GM12878 (cell line): ENCODE results near the gene SPOCK1. TPM values are rescaled to one million over a fixed set of nuclear protein-coding genes. Genes with fewer than 3 reads are reported as not detected.

Experiments used
- ATAC-seq: fragments of 200-7000 bp; cut with Tn5 transposase; 3 replicates; pipeline ENCODE4 v1.9.1; 2020; ENCODE audit warnings: mild to moderate bottlenecking, moderate library complexity
- BruUV-seq: library from RNA; stranded (reverse); fragments of 400-500 nt; replicated peaks from 2 replicates; lab custom pipeline; 2021; lab: Mats Ljungman, UMichigan
- CTCF ChIA-PET: fragments of 300-600 bp; sonication (Branson Sonifier 250); formaldehyde crosslinking; extraction: SDS; loops from one replicate; lab custom pipeline; 2021; ENCODE audit warnings: inconsistent platforms; lab: Yijun Ruan, JAX
- POLR2A ChIA-PET: fragments of 350-600 bp; formaldehyde crosslinking; extraction: SDS; loops from one replicate; lab custom pipeline; 2021; ENCODE audit warnings: inconsistent platforms; lab: Charles Lee
- RAD21 ChIA-PET: fragments of 300-600 bp; sonication (Branson Sonifier 250); formaldehyde crosslinking; loops from one replicate; lab custom pipeline; 2023; ENCODE audit warnings: antibody characterized with exemption; ENCODE audit not compliant: unreplicated experiment; lab: Charles Lee
- SMC1A ChIA-PET: fragments of 300-600 bp; sonication (Branson Sonifier 250); formaldehyde crosslinking; loops from one replicate; lab custom pipeline; 2023; ENCODE audit not compliant: unreplicated experiment, uncharacterized antibody; lab: Charles Lee
- DNase-seq: peaks from one replicate; pipeline ENCODE4 v3.0.0-alpha.2; 2011; ENCODE audit warnings: low read depth, low spot score
- FAIRE-seq: peaks from 3 replicates; lab custom pipeline; 2011; peaks lifted over from hg19 to GRCh38; lab: Jason Lieb, UNC
- H2AFZ ChIP-seq: 2 replicates; pipeline ENCODE4 v1.6.0; 2011; ENCODE audit warnings: low read depth, low read length, control low read depth; ENCODE audit not compliant: control insufficient read depth
- H3K27ac ChIP-seq: 2 replicates; pipeline ENCODE4 v1.5.1; 2011; ENCODE audit warnings: control low read depth; ENCODE audit not compliant: control insufficient read depth, insufficient read depth
- H3K27me3 ChIP-seq, 2 experiments: replicated peaks in 1 of 2; 2 replicates each; pipeline versions ENCODE4 v1.6.0 to v1.6.1; 2011; ENCODE audit warnings: low read length in 1 of 2; ENCODE audit not compliant: control insufficient read depth in 2 of 2, insufficient read depth in 2 of 2
- H3K36me3 ChIP-seq, 2 experiments: 2 replicates each; pipeline ENCODE4 v1.5.1; 2011; ENCODE audit warnings: low read length in 1 of 2; ENCODE audit not compliant: control insufficient read depth in 2 of 2, insufficient read depth in 2 of 2
- H3K4me1 ChIP-seq: 2 replicates; pipeline ENCODE4 v1.6.1; 2011; ENCODE audit warnings: mild to moderate bottlenecking, low read length, moderate library complexity, mixed read lengths; ENCODE audit not compliant: control insufficient read depth, insufficient read depth
- H3K4me2 ChIP-seq: 2 replicates; pipeline ENCODE4 v1.6.0; 2011; ENCODE audit warnings: control low read depth; ENCODE audit not compliant: control insufficient read depth, insufficient read depth
- H3K4me3 ChIP-seq: fragments of 200-600 bp; sonication (generic); 2 replicates; pipeline ENCODE4 v1.5.1; 2016
- H3K79me2 ChIP-seq: 2 replicates; pipeline ENCODE4 v1.6.0; 2011; ENCODE audit warnings: low read length; ENCODE audit not compliant: control insufficient read depth, insufficient read depth
- H3K9ac ChIP-seq: 2 replicates; pipeline ENCODE4 v1.8.0; 2011; ENCODE audit warnings: low read length, control low read depth, mixed read lengths; ENCODE audit not compliant: control insufficient read depth, insufficient read depth
- H3K9me3 ChIP-seq: replicated peaks from 3 replicates; pipeline ENCODE4 v1.5.1; 2011; ENCODE audit warnings: mild to moderate bottlenecking, low read length; ENCODE audit not compliant: control insufficient read depth, insufficient read depth
- H4K20me1 ChIP-seq: 2 replicates; pipeline ENCODE4 v1.6.0; 2011; ENCODE audit not compliant: control insufficient read depth, insufficient read depth
- ATF7 ChIP-seq: fragments of 450-650 bp; IDR thresholded peaks from 2 replicates; pipeline ENCODE4 v1.6.1; 2016; ENCODE audit warnings: low read depth, mild to moderate bottlenecking
- CBX5 ChIP-seq: sonication (generic); IDR thresholded peaks from 2 replicates; pipeline ENCODE4 v1.6.1; 2016; ENCODE audit warnings: low read depth, moderate library complexity, mild to moderate bottlenecking, inconsistent platforms
- CEBPB ChIP-seq, 2 experiments: fragments of 150-350 bp in 1 of 2; IDR thresholded peaks; 2 replicates each; pipeline ENCODE4 v1.6.1; 2012 to 2014; ENCODE audit warnings: low read depth in 2 of 2, low read length in 2 of 2, borderline replicate concordance in 1 of 2, inconsistent platforms in 1 of 2
- FOXK2 ChIP-seq: fragments of 450-650 bp; IDR thresholded peaks from 2 replicates; pipeline ENCODE4 v1.6.1; 2017; ENCODE audit warnings: mild to moderate bottlenecking, moderate library complexity
- FOXM1 ChIP-seq: IDR thresholded peaks from 2 replicates; pipeline ENCODE4 v1.6.1; 2012; ENCODE audit warnings: low read depth, mild to moderate bottlenecking, inconsistent platforms, low read length, moderate library complexity
- IRF4 ChIP-seq: IDR thresholded peaks from 2 replicates; pipeline ENCODE4 v1.6.1; 2011; ENCODE audit warnings: low read depth, low read length
- KAT2A ChIP-seq: conservative IDR thresholded peaks from 2 replicates; pipeline ENCODE4 v1.6.1; 2011; ENCODE audit warnings: low read depth, low read length; ENCODE audit not compliant: control insufficient read depth
- NR2C1 ChIP-seq: fragments of 450-650 bp; IDR thresholded peaks from 2 replicates; pipeline ENCODE4 v1.6.1; 2017; ENCODE audit warnings: antibody characterized with exemption, mild to moderate bottlenecking, moderate library complexity
- NR2F1 ChIP-seq: fragments of 450-650 bp; conservative IDR thresholded peaks from 2 replicates; pipeline ENCODE4 v1.6.1; 2017; ENCODE audit warnings: mild to moderate bottlenecking
- RAD21 ChIP-seq: IDR thresholded peaks from 2 replicates; pipeline ENCODE4 v1.6.1; 2011; ENCODE audit warnings: mild to moderate bottlenecking, low read depth, low read length, moderate library complexity; ENCODE audit not compliant: insufficient read depth
- STAT1 ChIP-seq: fragments of 450-650 bp; conservative IDR thresholded peaks from 2 replicates; pipeline ENCODE4 v1.6.1; 2014; ENCODE audit warnings: antibody characterized with exemption, mild to moderate bottlenecking
- STAT3 ChIP-seq: IDR thresholded peaks from 2 replicates; pipeline ENCODE4 v1.6.1; 2011; ENCODE audit warnings: low read depth, low read length, improper control_type of control experiment
- ZNF274 ChIP-seq: IDR thresholded peaks from one replicate; pipeline ENCODE4 v1.8.0; 2011; ENCODE audit not compliant: insufficient read length, insufficient read depth
- ZNF622 ChIP-seq: fragments of 450-650 bp; IDR thresholded peaks from 2 replicates; pipeline ENCODE4 v1.6.1; 2017; ENCODE audit warnings: mild to moderate bottlenecking, inconsistent platforms
- WGBS: methylation state at CpG from one replicate; pipeline ENCODE4 v1.1.6; 2016; ENCODE audit warnings: low lambda C conversion rate; ENCODE audit not compliant: insufficient replicate concordance, insufficient coverage; ENCODE audit errors: missing lambda C conversion rate; 5-methylcytosine and 5-hydroxymethylcytosine counted together
- in situ Hi-C: fragments of 300-500 bp; cut with MboI; formaldehyde crosslinking; loops from 9 replicates; pipeline ENCODE4 v1.14.3; 2018; ENCODE audit warnings: mixed read lengths
- intact Hi-C: fragments of 100-400 bp; cut with micrococcal nuclease; formaldehyde crosslinking; loops from one replicate; pipeline ENCODE4 v1.14.2; 2022; ENCODE audit not compliant: unreplicated experiment
- polyA plus RNA-seq, 11 experiments: library from polyadenylated mRNA; depleted of rRNA in 4 of 11; unstranded in 6 of 11; stranded (reverse) in 5 of 11; fragments of >200 nt; fragmentation: Nextera tagmentation in 4 of 11; fragmentation: Illumina TruSeq in 1 of 11; extraction: Ambion mirVana in 4 of 11; extraction: Trizol in 1 of 11; gene quantifications; 1 replicate in 1 of 11; 2 replicates in 10 of 11; pipeline versions ENCODE4 v1.2.1 to v1.2.3, GENCODE V29; 2011 to 2016; ENCODE audit warnings: inconsistent platforms in 2 of 11, missing spikeins in 2 of 11, low read depth in 1 of 11
- total RNA-seq, 4 experiments: library from RNA; depleted of rRNA in 3 of 4; stranded (reverse); fragments of >200 nt in 3 of 4; fragmentation: Illumina TruSeq in 1 of 4; extraction: Trizol in 1 of 4; gene quantifications; 2 replicates each; pipeline versions ENCODE4 v1.2.1 to v1.2.3, GENCODE V29; 2013 to 2021
- TF ChIP-seq, protein P1 (sequence below): IDR thresholded peaks from 2 replicates; pipeline ENCODE4 v1.6.1; 2011; ENCODE audit warnings: mild to moderate bottlenecking, low read depth, low read length, moderate library complexity; ENCODE audit not compliant: insufficient replicate concordance
- TF ChIP-seq, protein P2 (sequence below): IDR thresholded peaks from 2 replicates; pipeline ENCODE4 v1.6.1; 2012; ENCODE audit warnings: improper control_type of control experiment, low read depth, low read length; ENCODE audit not compliant: insufficient replicate concordance

Gene SPOCK1
- total and polyA plus RNA-seq, 10 of the 15 experiments (the other 5 are each of a cell fraction or from before 2014, with no cell fraction given): 0.06 to 0.68 (median 0.25) TPM; not detected in 3

DNA sequence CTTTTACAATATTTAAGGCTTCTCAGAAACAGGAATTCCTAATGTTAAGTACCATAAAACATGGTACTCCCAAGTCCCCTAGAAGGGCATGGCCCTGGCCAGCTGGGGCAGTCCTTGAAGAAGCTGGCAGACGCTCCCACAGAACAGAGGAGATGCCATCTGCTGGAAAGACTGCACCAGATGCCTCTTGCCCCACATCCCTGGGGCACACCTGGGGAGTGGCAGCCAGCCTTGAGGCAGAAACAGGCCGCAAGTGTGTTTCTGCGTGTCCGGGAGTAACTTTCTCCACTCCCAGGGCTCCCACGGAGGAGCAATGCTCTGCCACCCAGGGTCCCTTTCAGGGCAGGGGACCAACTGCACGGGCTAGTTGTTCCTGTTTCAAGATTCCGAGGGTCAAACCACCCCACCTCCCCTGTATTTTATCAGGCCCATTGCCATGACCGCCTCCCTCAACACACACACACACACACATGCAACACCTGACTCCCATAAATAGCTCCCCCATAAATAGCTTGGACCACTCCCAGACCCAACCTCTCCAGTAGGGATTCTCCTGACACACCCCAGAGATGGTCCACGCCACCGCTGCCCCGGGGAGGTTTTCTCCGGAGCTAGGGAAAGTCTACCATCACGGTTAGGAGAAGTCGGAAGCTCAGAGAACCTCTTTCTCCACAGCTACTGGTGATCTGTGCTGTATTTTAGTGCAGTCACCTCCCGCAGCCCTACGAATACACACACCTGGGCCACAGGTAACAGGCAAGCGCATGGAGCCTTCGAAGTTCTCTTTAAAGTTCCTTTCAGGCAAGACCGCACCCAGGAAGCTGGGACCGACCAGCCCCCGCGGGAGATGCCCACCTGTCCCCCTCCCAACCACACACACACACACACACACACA is 1.5 kb downstream of the SPOCK1 start:
- TF ChIP-seq, protein P1, sequence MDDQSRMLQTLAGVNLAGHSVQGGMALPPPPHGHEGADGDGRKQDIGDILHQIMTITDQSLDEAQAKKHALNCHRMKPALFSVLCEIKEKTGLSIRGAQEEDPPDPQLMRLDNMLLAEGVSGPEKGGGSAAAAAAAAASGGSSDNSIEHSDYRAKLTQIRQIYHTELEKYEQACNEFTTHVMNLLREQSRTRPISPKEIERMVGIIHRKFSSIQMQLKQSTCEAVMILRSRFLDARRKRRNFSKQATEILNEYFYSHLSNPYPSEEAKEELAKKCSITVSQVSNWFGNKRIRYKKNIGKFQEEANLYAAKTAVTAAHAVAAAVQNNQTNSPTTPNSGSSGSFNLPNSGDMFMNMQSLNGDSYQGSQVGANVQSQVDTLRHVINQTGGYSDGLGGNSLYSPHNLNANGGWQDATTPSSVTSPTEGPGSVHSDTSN: no peak
- TF ChIP-seq KAT2A (no peak), ZNF622 (no peak), CEBPB (IDR thresholded peaks at IDR 0.05; ENCODE audit: borderline replicate concordance in 1 of 2, low read depth in 2 of 2, low read length in 2 of 2) (no peak), IRF4 (no peak), FOXK2 (no peak), CBX5 (no peak), NR2C1 (no peak), ZNF274 (no peak), STAT1 (no peak), STAT3 (no peak), NR2F1 (no peak), ATF7 (no peak), FOXM1 (no peak), RAD21 (no peak)
- TF ChIP-seq, protein P2, sequence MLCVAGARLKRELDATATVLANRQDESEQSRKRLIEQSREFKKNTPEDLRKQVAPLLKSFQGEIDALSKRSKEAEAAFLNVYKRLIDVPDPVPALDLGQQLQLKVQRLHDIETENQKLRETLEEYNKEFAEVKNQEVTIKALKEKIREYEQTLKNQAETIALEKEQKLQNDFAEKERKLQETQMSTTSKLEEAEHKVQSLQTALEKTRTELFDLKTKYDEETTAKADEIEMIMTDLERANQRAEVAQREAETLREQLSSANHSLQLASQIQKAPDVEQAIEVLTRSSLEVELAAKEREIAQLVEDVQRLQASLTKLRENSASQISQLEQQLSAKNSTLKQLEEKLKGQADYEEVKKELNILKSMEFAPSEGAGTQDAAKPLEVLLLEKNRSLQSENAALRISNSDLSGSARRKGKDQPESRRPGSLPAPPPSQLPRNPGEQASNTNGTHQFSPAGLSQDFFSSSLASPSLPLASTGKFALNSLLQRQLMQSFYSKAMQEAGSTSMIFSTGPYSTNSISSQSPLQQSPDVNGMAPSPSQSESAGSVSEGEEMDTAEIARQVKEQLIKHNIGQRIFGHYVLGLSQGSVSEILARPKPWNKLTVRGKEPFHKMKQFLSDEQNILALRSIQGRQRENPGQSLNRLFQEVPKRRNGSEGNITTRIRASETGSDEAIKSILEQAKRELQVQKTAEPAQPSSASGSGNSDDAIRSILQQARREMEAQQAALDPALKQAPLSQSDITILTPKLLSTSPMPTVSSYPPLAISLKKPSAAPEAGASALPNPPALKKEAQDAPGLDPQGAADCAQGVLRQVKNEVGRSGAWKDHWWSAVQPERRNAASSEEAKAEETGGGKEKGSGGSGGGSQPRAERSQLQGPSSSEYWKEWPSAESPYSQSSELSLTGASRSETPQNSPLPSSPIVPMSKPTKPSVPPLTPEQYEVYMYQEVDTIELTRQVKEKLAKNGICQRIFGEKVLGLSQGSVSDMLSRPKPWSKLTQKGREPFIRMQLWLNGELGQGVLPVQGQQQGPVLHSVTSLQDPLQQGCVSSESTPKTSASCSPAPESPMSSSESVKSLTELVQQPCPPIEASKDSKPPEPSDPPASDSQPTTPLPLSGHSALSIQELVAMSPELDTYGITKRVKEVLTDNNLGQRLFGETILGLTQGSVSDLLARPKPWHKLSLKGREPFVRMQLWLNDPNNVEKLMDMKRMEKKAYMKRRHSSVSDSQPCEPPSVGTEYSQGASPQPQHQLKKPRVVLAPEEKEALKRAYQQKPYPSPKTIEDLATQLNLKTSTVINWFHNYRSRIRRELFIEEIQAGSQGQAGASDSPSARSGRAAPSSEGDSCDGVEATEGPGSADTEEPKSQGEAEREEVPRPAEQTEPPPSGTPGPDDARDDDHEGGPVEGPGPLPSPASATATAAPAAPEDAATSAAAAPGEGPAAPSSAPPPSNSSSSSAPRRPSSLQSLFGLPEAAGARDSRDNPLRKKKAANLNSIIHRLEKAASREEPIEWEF: no peak
- TF ChIP-seq, all 136 proteins: peak for 0
- CTCF ChIA-PET: interaction anchor here (1.3 to 3.0 kb wide), 4 partner anchors 153 to 178 kb away, joined by 3 to 35 read pairs (median 6); no protein-coding TSS in a partner anchor

More for the DNA sequence above, 1.5 kb downstream of the SPOCK1 start:
- ChIA-PET RAD21 (interaction anchor here (1.6 to 3.0 kb wide), 2 partner anchors 153 to 178 kb away, joined by 3 to 10 read pairs; no protein-coding TSS in a partner anchor), POLR2A (no interaction called here), SMC1A (interaction anchor here (1.2 to 3.6 kb wide), 4 partner anchors 151 to 181 kb away, joined by 3 to 16 read pairs (median 6); no protein-coding TSS in a partner anchor)
- 58% methylated on average over 22 of the region's 22 CpGs for WGBS
- Histone ChIP-seq H3K4me3 (no peak overlapping the region), H3K79me2 (no peaks in the 10 kb centered on the region), H3K9ac (no peak overlapping the region), H4K20me1 (no peaks in the 10 kb centered on the region), H3K27me3 (peaks cover 4 to 10% of the 10 kb centered on the region in 2 experiments), H3K27ac (no peak overlapping the region), H3K9me3 (no peaks in the 10 kb centered on the region), H2AFZ (no peak overlapping the region), H3K4me1 (no peaks in the 10 kb centered on the region), H3K4me2 (no peak overlapping the region), H3K36me3 (no peaks in the 10 kb centered on the region)
- ATAC-seq (no peak), FAIRE-seq (no peak), DNase-seq (no peak)
- in situ Hi-C loops: loop anchor here (5.0 kb wide), 1 partner anchor 180 kb away; no protein-coding TSS in a partner anchor
- intact Hi-C loops: no loop called here
- no TSS peak for BruUV-seq
